ENCODE data around the gene MMP21. TPM values are rescaled to one million over a fixed set of nuclear protein-coding genes. Genes with fewer than 3 reads are reported as not detected.
A peak's percentile ranks its signal among the peaks of the same experiment; 100 is the strongest.

Gene MMP21
- total RNA-seq, 1 donor from 2014 or later: not detected

DNA sequence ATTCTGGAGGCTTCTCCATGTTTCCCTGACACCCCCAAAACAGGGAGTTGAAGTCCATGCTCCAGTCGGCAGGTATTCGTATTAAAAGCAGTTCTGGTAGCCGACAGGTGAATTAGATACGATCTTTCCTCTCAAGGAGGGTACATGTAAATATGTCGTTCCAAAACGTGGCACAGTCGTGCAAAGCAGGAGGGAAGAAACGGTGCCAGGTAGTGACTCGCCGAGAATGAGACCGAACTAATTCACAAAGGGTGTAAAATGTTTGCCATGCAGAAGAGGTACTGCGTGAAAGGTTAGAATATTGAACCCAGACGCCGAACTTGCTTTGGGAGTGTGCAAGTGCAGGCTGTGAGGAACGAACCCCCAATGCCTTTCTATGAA, 55.6 kb downstream of the MMP21 start:
- DNase-seq: no peak
- intact Hi-C loops (cut with micrococcal nuclease): no loop called here
- H3K9me3 ChIP-seq (replicated peaks): peaks cover 12% of the 10 kb centered on the region
- peak overlapping the region; percentile 88 for H3K4me3 ChIP-seq
- peaks cover 40% of the 10 kb centered on the region for H3K36me3 ChIP-seq
- H3K27ac ChIP-seq (replicated peaks): peak overlapping the region; percentile 88
- no peaks in the 10 kb centered on the region for H3K27me3 ChIP-seq (ENCODE audit: low read depth)
- TF ChIP-seq CTCF (IDR thresholded peaks at IDR 0.05; ENCODE audit: borderline replicate concordance): no peak
- H3K4me1 ChIP-seq: peaks cover 27% of the 10 kb centered on the region

DNA sequence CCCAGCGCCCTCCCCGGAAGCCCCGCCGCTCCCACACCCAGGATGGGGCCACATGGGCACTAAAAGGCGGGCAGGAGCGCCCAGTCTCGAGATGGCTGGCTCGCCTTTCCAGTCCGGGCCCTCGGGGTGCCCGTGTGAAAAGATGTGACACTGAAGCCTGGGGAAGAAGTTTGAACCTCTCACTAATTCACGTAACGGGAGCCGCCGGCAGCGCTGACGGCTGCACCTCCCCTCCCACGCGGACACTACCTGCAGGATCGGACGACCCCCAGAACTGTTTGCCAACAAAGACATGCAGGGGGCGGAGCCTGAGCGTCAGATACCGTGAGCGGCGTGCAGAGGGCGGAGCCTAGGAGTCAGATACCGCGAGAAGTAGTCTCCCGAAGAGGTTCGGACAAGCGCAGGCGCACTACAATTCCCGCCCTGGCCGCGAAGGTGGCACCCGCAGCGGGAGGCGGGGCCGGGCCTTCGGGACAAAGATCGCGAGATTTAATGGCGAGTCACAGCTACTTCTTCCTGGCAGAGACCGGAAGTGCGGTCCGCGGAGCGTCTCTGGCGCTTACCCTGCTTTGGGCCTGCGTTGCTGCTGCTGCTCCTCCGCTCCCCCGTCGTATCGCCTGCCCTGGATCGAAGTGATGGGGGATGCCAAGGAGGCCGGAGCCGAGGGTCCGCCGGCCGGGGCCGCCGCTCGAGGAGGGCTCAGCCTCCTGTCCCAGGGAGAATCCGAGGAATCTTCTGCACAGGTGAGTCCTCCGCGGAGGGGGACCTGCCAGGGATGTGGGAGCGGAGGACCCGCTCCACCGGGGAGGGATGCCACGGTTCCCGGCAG, 56.2 kb downstream of the MMP21 start, which contains the start of gene EDRF1:
TSS of gene EDRF1 (plus strand) at position 537 of the 829 bp plus-strand sequence. CDS start at position 636, 99 bp downstream.
- Histone ChIP-seq H3K36me3 (peaks cover 33% of the 10 kb centered on the region), H3K4me1 (peaks cover 27% of the 10 kb centered on the region), H3K9me3 (replicated peaks) (peaks cover 17% of the 10 kb centered on the region), H3K4me3 (peak within 1 kb of the TSS; percentile 88), H3K27me3 (ENCODE audit: low read depth) (no peaks in the 10 kb centered on the region), H3K27ac (replicated peaks) (peak within 1 kb of the TSS; percentile 88)
- intact Hi-C loops (cut with micrococcal nuclease): no loop called here
- DNase-seq: peak; percentile 99
- TF ChIP-seq CTCF (IDR thresholded peaks at IDR 0.05; ENCODE audit: borderline replicate concordance): no peak

Small RNA genes lying within 50 kb of the gene (microRNA-seq; reads per million reads assigned to microRNA genes)
- gene MIR4484: 1.6 reads per million

Other genes with a start within 250 kb of the MMP21 start
- not detected for gene TEX36, start 92.7 kb downstream of the MMP21 start, total RNA-seq
- gene EDRF1, start 56.1 kb downstream of the MMP21 start, total RNA-seq: 11.5 TPM
- gene UROS, start 47.4 kb upstream of the MMP21 start, total RNA-seq: 80.4 TPM
- 45.1 TPM for gene BCCIP, start 47.7 kb upstream of the MMP21 start, total RNA-seq
- gene DHX32, start 105.5 kb upstream of the MMP21 start, total RNA-seq: 46.4 TPM
- 0.30 TPM for gene FANK1, start 120.7 kb upstream of the MMP21 start, total RNA-seq

All from left ventricle myocardium inferior (tissue), 1 donor.